VCaP (cell line): ENCODE measurements around the gene ZNF691.

Experiments
- H3K27ac ChIP-seq: fragments of 450-650 bp; 2 replicates; pipeline ENCODE4 v1.5.1; 2017
- TF ChIP-seq, protein P1 (sequence below): fragments of 450-650 bp; conservative IDR thresholded peaks from 2 replicates; pipeline ENCODE4 v1.5.1; 2017; ENCODE audit warnings: mild to moderate bottlenecking, moderate library complexity

The ZNF691 gene

GRCh38 chr1:42815941-42816584 lies 30.4 kb upstream of the ZNF691 start:
- H3K27ac ChIP-seq: peak overlapping the region; percentile 92
- TF ChIP-seq, protein P1, sequence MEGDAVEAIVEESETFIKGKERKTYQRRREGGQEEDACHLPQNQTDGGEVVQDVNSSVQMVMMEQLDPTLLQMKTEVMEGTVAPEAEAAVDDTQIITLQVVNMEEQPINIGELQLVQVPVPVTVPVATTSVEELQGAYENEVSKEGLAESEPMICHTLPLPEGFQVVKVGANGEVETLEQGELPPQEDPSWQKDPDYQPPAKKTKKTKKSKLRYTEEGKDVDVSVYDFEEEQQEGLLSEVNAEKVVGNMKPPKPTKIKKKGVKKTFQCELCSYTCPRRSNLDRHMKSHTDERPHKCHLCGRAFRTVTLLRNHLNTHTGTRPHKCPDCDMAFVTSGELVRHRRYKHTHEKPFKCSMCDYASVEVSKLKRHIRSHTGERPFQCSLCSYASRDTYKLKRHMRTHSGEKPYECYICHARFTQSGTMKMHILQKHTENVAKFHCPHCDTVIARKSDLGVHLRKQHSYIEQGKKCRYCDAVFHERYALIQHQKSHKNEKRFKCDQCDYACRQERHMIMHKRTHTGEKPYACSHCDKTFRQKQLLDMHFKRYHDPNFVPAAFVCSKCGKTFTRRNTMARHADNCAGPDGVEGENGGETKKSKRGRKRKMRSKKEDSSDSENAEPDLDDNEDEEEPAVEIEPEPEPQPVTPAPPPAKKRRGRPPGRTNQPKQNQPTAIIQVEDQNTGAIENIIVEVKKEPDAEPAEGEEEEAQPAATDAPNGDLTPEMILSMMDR: no peak

- TF ChIP-seq, protein P1: no peak
- H3K27ac ChIP-seq: peak within 1 kb of the TSS; percentile 92
Observed at GRCh38 chr1:42816585-42817439, 29.6 kb upstream of the ZNF691 start, which contains the start of the genes ERMAP and SVBP. TSS of gene ERMAP (plus strand) at chr1:42817122. CDS start at chr1:42830449, 13,327 bp downstream. TSS of gene SVBP (minus strand) at chr1:42817397. CDS start at chr1:42816544, 853 bp downstream.

GRCh38 chr1:42817440-42817767 lies 29.0 kb upstream of the ZNF691 start:
- peak overlapping the region; percentile 92 for H3K27ac ChIP-seq

DNA sequence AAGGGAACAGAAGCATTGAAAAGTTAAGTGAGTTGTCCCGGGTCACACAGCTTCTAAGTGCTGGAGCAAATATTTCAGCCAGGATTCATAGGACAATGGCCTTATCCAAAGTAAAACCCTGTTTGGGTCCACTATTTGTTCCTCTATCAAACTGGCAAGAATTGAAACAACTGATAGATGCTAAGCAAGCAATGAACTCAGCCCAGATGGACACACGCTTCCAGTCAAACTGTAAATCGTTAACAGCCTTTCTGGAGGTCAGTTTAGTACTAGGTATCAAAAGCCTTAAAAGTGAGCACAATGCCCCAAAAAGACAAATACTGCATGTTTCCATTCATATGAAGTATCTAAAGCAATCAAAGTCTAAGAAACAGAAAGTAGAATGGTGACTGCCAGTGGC lies 28.4 kb upstream of the ZNF691 start:
- H3K27ac ChIP-seq: no peak overlapping the region
- TF ChIP-seq, protein P1: no peak

More at GRCh38 chr1:42817440-42817767, 29.0 kb upstream of the ZNF691 start:
- TF ChIP-seq, protein P1: no peak

- H3K27ac ChIP-seq: no peak overlapping the region
- TF ChIP-seq, protein P1: no peak
Observed at GRCh38 chr1:42820813-42821212, 25.6 kb upstream of the ZNF691 start.

- no peak overlapping the region for H3K27ac ChIP-seq
- TF ChIP-seq, protein P1: no peak
Observed at GRCh38 chr1:42821690-42822089, 24.7 kb upstream of the ZNF691 start.

DNA sequence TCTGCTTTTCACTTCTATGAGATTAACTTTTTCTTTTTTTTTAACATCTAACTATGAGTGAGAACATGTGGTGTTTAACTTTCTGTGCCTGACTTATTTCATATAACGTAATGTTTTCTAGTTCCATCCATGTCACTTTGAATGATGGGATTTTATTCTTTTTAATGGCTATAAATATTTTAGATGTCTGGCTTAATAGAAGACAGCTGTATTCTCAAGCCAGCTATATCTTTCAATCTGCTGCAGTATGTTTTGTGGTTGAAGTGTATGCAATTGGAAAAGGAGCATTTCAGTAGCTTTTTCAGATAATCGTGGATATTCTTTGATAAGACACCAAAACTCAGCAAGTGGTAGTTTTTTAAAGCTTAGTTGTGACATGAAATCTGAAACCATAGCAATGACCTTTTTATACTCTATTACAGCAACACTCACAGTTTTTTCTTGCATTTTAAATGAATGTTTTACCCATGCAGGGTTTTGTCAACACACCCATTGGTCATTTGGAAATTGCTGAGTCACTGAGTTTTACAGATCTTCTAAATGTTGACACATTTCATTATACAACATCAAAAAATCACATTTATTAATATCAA lies 23.5 kb upstream of the ZNF691 start:
- H3K27ac ChIP-seq: no peak overlapping the region
- TF ChIP-seq, protein P1: no peak
